Measurements from ENCODE around the gene PSMB7. TPM values are rescaled to one million over a fixed set of nuclear protein-coding genes. Genes with fewer than 3 reads are reported as not detected.
A peak's percentile ranks its signal among the peaks of the same experiment; 100 is the strongest.

Gene PSMB7
- total and polyA plus RNA-seq, 4 experiments from 2014 or later: 56.9 to 226 (median 113) TPM

- Mint-ChIP-seq H3K9me3 (peaks cover 0 to 3% (median 0%) of the 10 kb centered on the region in 8 donors), H3K27me3 (no peaks in the 10 kb centered on the region), H3K27ac (peak overlapping the region in 1 of 7 donors; percentile 6), H3K4me1 (peaks cover 1 to 5% (median 3%) of the 10 kb centered on the region in 4 donors), H3K36me3 (peaks cover 38 to 84% of the 10 kb centered on the region in 2 donors), H3K4me3 (no peak overlapping the region)
- Histone ChIP-seq H3K4me1 (ENCODE audit: insufficient read depth, low read length) (peaks cover under 1% of the 10 kb centered on the region), H3K4me3 (ENCODE audit: low read length in 2 of 2) (no peak overlapping the region), H3K36me3 (ENCODE audit: insufficient read depth, low read length) (peaks cover 54% of the 10 kb centered on the region), H3K27ac (ENCODE audit: low read depth, low read length) (no peak overlapping the region), H3K9me3 (ENCODE audit: control insufficient read depth in 1 of 2, low read length in 2 of 2) (no peaks in the 10 kb centered on the region), H3K27me3 (ENCODE audit: insufficient read depth, low read length) (no peaks in the 10 kb centered on the region)
- CTCF ChIA-PET (ENCODE audit: partially characterized antibody): interaction anchor here (1.2 kb wide), 1 partner anchor 10 kb away, joined by 3 read pairs; no protein-coding TSS in a partner anchor
- POLR2A ChIA-PET (ENCODE audit: partially characterized antibody): no interaction called here
- DNase-seq: no peak
- intact Hi-C loops (cut with micrococcal nuclease): no loop called here
Observed at GRCh38 chr9:124351672-124352468, 63.4 kb downstream of the PSMB7 start.

- H3K36me3 ChIP-seq (ENCODE audit: insufficient read depth, low read length): peaks cover 54% of the 10 kb centered on the region
- H3K9me3 ChIP-seq (ENCODE audit: control insufficient read depth in 1 of 2, low read length in 2 of 2): no peaks in the 10 kb centered on the region
- DNase-seq: no peak
- Mint-ChIP-seq H3K27me3 (no peaks in the 10 kb centered on the region), H3K4me3 (no peak overlapping the region), H3K27ac (peak overlapping the region in 1 of 7 donors; percentile 78), H3K36me3 (peaks cover 36 to 75% of the 10 kb centered on the region in 2 donors), H3K9me3 (no peaks in the 10 kb centered on the region), H3K4me1 (no peaks in the 10 kb centered on the region)
- no peak overlapping the region for H3K27ac ChIP-seq (ENCODE audit: low read depth, low read length)
- ChIA-PET POLR2A (ENCODE audit: partially characterized antibody) (no interaction called here), CTCF (ENCODE audit: partially characterized antibody) (no interaction called here)
- intact Hi-C loops (cut with micrococcal nuclease): no loop called here
- no peaks in the 10 kb centered on the region for H3K4me1 ChIP-seq (ENCODE audit: insufficient read depth, low read length)
- H3K27me3 ChIP-seq (ENCODE audit: insufficient read depth, low read length): no peaks in the 10 kb centered on the region
- H3K4me3 ChIP-seq (ENCODE audit: low read length in 2 of 2): no peak overlapping the region
Observed at GRCh38 chr9:124350494-124351263, 64.6 kb downstream of the PSMB7 start.

GRCh38 chr9:124349675-124350493 lies 65.4 kb downstream of the PSMB7 start:
- H3K27me3 Mint-ChIP-seq: no peaks in the 10 kb centered on the region
- DNase-seq: no peak
- Histone ChIP-seq H3K36me3 (ENCODE audit: insufficient read depth, low read length) (peaks cover 48% of the 10 kb centered on the region), H3K4me1 (ENCODE audit: insufficient read depth, low read length) (no peaks in the 10 kb centered on the region), H3K9me3 (ENCODE audit: control insufficient read depth in 1 of 2, low read length in 2 of 2) (no peaks in the 10 kb centered on the region), H3K4me3 (ENCODE audit: low read length in 2 of 2) (no peak overlapping the region), H3K27ac (ENCODE audit: low read depth, low read length) (no peak overlapping the region), H3K27me3 (ENCODE audit: insufficient read depth, low read length) (no peaks in the 10 kb centered on the region)
- ChIA-PET POLR2A (ENCODE audit: partially characterized antibody) (interaction anchor here (0.6 kb wide), 1 partner anchor 12 kb away, joined by 3 read pairs; no protein-coding TSS in a partner anchor), CTCF (ENCODE audit: partially characterized antibody) (no interaction called here)
- intact Hi-C loops (cut with micrococcal nuclease): no loop called here
- no peaks in the 10 kb centered on the region for H3K9me3 Mint-ChIP-seq
- no peaks in the 10 kb centered on the region for H3K4me1 Mint-ChIP-seq
- peak overlapping the region in 1 of 7 donors; percentile 78 for H3K27ac Mint-ChIP-seq
- H3K36me3 Mint-ChIP-seq: peaks cover 36 to 76% of the 10 kb centered on the region in 2 donors
- H3K4me3 Mint-ChIP-seq: no peak overlapping the region

GRCh38 chr9:124349267-124349666 lies 66.0 kb downstream of the PSMB7 start:
- Mint-ChIP-seq H3K36me3 (peaks cover 36 to 72% of the 10 kb centered on the region in 2 donors), H3K4me3 (no peak overlapping the region), H3K27ac (peak overlapping the region in 1 of 7 donors; percentile 29), H3K9me3 (no peaks in the 10 kb centered on the region), H3K27me3 (no peaks in the 10 kb centered on the region), H3K4me1 (no peaks in the 10 kb centered on the region)
- CTCF ChIA-PET (ENCODE audit: partially characterized antibody): interaction anchor here (0.6 kb wide), 1 partner anchor 945 kb away, joined by 3 read pairs; no protein-coding TSS in a partner anchor
- no peak overlapping the region for H3K27ac ChIP-seq (ENCODE audit: low read depth, low read length)
- H3K4me1 ChIP-seq (ENCODE audit: insufficient read depth, low read length): no peaks in the 10 kb centered on the region
- intact Hi-C loops (cut with micrococcal nuclease): no loop called here
- no peaks in the 10 kb centered on the region for H3K9me3 ChIP-seq (ENCODE audit: control insufficient read depth in 1 of 2, low read length in 2 of 2)
- no peak for DNase-seq
- POLR2A ChIA-PET (ENCODE audit: partially characterized antibody): no interaction called here
- no peaks in the 10 kb centered on the region for H3K27me3 ChIP-seq (ENCODE audit: insufficient read depth, low read length)
- H3K4me3 ChIP-seq (ENCODE audit: low read length in 2 of 2): no peak overlapping the region
- H3K36me3 ChIP-seq (ENCODE audit: insufficient read depth, low read length): peaks cover 45% of the 10 kb centered on the region

GRCh38 chr9:124348831-124349230 lies 66.4 kb downstream of the PSMB7 start:
- intact Hi-C loops (cut with micrococcal nuclease): no loop called here
- Mint-ChIP-seq H3K36me3 (peaks cover 34 to 71% of the 10 kb centered on the region in 2 donors), H3K4me3 (no peak overlapping the region), H3K4me1 (peaks cover 0 to 4% (median 0%) of the 10 kb centered on the region in 4 donors), H3K9me3 (peaks cover 0 to 2% (median 0%) of the 10 kb centered on the region in 8 donors), H3K27me3 (no peaks in the 10 kb centered on the region), H3K27ac (no peak overlapping the region)
- DNase-seq: no peak
- Histone ChIP-seq H3K27me3 (ENCODE audit: insufficient read depth, low read length) (no peaks in the 10 kb centered on the region), H3K36me3 (ENCODE audit: insufficient read depth, low read length) (peaks cover 41% of the 10 kb centered on the region), H3K4me3 (ENCODE audit: low read length in 2 of 2) (no peak overlapping the region), H3K27ac (ENCODE audit: low read depth, low read length) (no peak overlapping the region), H3K4me1 (ENCODE audit: insufficient read depth, low read length) (no peaks in the 10 kb centered on the region), H3K9me3 (ENCODE audit: control insufficient read depth in 1 of 2, low read length in 2 of 2) (no peaks in the 10 kb centered on the region)
- CTCF ChIA-PET (ENCODE audit: partially characterized antibody): interaction anchor here (0.6 kb wide), 1 partner anchor 946 kb away, joined by 3 read pairs; no protein-coding TSS in a partner anchor
- POLR2A ChIA-PET (ENCODE audit: partially characterized antibody): no interaction called here

GRCh38 chr9:124348363-124348762 lies 66.9 kb downstream of the PSMB7 start:
- Mint-ChIP-seq H3K9me3 (peaks cover 0 to 2% (median 0%) of the 10 kb centered on the region in 8 donors), H3K4me1 (peaks cover 0 to 4% (median 0%) of the 10 kb centered on the region in 4 donors), H3K4me3 (no peak overlapping the region), H3K27me3 (no peaks in the 10 kb centered on the region), H3K36me3 (peaks cover 29 to 66% of the 10 kb centered on the region in 2 donors), H3K27ac (peak overlapping the region in 2 of 7 donors; percentile 14 to 56)
- CTCF ChIA-PET (ENCODE audit: partially characterized antibody): interaction anchor here (1.4 kb wide), 1 partner anchor 29 kb away, joined by 3 read pairs; no protein-coding TSS in a partner anchor
- Histone ChIP-seq H3K27ac (ENCODE audit: low read depth, low read length) (no peak overlapping the region), H3K9me3 (ENCODE audit: control insufficient read depth in 1 of 2, low read length in 2 of 2) (no peaks in the 10 kb centered on the region), H3K27me3 (ENCODE audit: insufficient read depth, low read length) (no peaks in the 10 kb centered on the region), H3K4me1 (ENCODE audit: insufficient read depth, low read length) (no peaks in the 10 kb centered on the region), H3K36me3 (ENCODE audit: insufficient read depth, low read length) (peaks cover 36% of the 10 kb centered on the region), H3K4me3 (ENCODE audit: low read length in 2 of 2) (no peak overlapping the region)
- POLR2A ChIA-PET (ENCODE audit: partially characterized antibody): no interaction called here
- intact Hi-C loops (cut with micrococcal nuclease): no loop called here
- DNase-seq: no peak

Data from CD4-positive, alpha-beta memory T cell (primary cell).